Kidney (tissue), 22 donors: Measurements from ENCODE around the gene ARSJ. TPM values are rescaled to one million over a fixed set of nuclear protein-coding genes. Genes with fewer than 3 reads are reported as not detected.

Experiments used
- DNase-seq, 5 donors: peaks; one replicate each; pipeline ENCODE4 v3.0.0-alpha.2; 2013 to 2020
- FAIRE-seq: peaks from 2 replicates; lab custom pipeline; 2012; peaks lifted over from hg19 to GRCh38; lab: Jason Lieb, UNC
- H3K27ac ChIP-seq, 2 donors: one replicate each; pipeline ENCODE4 v1.7.0; 2013; ENCODE audit warnings: low read depth in 2 of 2, low read length in 2 of 2, inconsistent platforms in 1 of 2
- H3K27me3 ChIP-seq: one replicate; pipeline ENCODE4 v1.7.1; 2013; ENCODE audit warnings: low read length, inconsistent platforms; ENCODE audit not compliant: control insufficient read depth, insufficient read depth
- H3K36me3 ChIP-seq, 3 donors: one replicate each; pipeline versions ENCODE4 v1.7.0 to v1.7.1; 2013; ENCODE audit warnings: low read length in 3 of 3, control low read depth in 1 of 3, inconsistent platforms in 1 of 3; ENCODE audit not compliant: insufficient read depth in 3 of 3, control insufficient read depth in 2 of 3
- H3K4me1 ChIP-seq, 3 donors: one replicate each; pipeline versions ENCODE4 v1.7.0 to v1.7.1; 2013; ENCODE audit warnings: low read length in 3 of 3, inconsistent platforms in 1 of 3, low read depth in 1 of 3; ENCODE audit not compliant: control insufficient read depth in 2 of 3, insufficient read depth in 2 of 3
- H3K4me3 ChIP-seq, 3 donors: one replicate each; pipeline versions ENCODE4 v1.7.0 to v1.8.1; 2013; ENCODE audit warnings: low read length in 3 of 3, control low read depth in 1 of 3, inconsistent platforms in 1 of 3
- H3K9ac ChIP-seq, 3 donors: one replicate each; pipeline versions ENCODE4 v1.7.0 to v1.7.1; 2013; ENCODE audit warnings: low read length in 3 of 3, control low read depth in 1 of 3, inconsistent platforms in 1 of 3
- H3K9me3 ChIP-seq, 3 donors: one replicate each; pipeline versions ENCODE4 v1.7.0 to v1.7.1; 2013; ENCODE audit warnings: low read length in 3 of 3, control low read depth in 1 of 3, inconsistent platforms in 1 of 3; ENCODE audit not compliant: control insufficient read depth in 2 of 3, insufficient read depth in 1 of 3
- CTCF ChIP-seq: IDR thresholded peaks from 3 replicates; pipeline ENCODE4 v1.5.1; 2012; ENCODE audit warnings: mild to moderate bottlenecking, moderate library complexity, borderline replicate concordance; ENCODE audit not compliant: insufficient read depth; ENCODE audit errors: extremely low read depth
- intact Hi-C: fragments of 100-400 bp; cut with DNase I; formaldehyde crosslinking; loops from one replicate; pipeline ENCODE4 v1.11.1; 2022
- long read RNA-seq, 10 donors: library from polyadenylated mRNA in 1 of 10; unstranded in 1 of 10; transcript quantifications; one replicate each; pipeline ENCODE4 v2.0.0 and lab custom pipeline, GENCODE V29; 2021 to 2026
- polyA plus RNA-seq: library from polyadenylated mRNA; stranded (reverse); fragments of 350-450 nt; fragmentation: Illumina TruSeq; extraction: RNeasy Lipid Tissue Mini Kit (QIAGEN cat#74804); gene quantifications from one replicate; pipeline ENCODE4 v1.2.3, GENCODE V29; 2014; ENCODE audit warnings: low read depth, low replicate concordance; ENCODE audit not compliant: insufficient read depth
- total RNA-seq: library from RNA; stranded (reverse); fragmentation: NEBNext Ultra II Directional; extraction: Animal tissue kit (Norgen Biotek cat#: 25700); gene quantifications from one replicate; pipeline ENCODE4 v1.2.1, GENCODE V29; 2021
- donor health status: control.
- donor health status: control.
- donor health status: control.
- donor health status: control.
- donor health status: control.
- donor health status: DM: yes; HTN: yes; CAD: no.
- donor health status: Normal renal cell carcinoma (clear cell type).

The ARSJ gene
- 16.7 TPM for total RNA-seq
- polyA plus RNA-seq: 3.6 TPM
- long read RNA-seq, donor 1, full-length matches to known transcripts: 2 of 2 reads
- long read RNA-seq, donor 1, partial matches to known transcripts: 0 of 2 reads
- long read RNA-seq, donor 1, other reads (novel, unspliced or antisense): 0 of 2 reads
- long read RNA-seq, donor 2: 0 reads
- long read RNA-seq, donor 3, full-length matches to known transcripts: 3 of 3 reads
- long read RNA-seq, donor 3, partial matches to known transcripts: 0 of 3 reads
- long read RNA-seq, donor 3, other reads (novel, unspliced or antisense): 0 of 3 reads
- long read RNA-seq, donor 4, full-length matches to known transcripts: 4 of 4 reads
- long read RNA-seq, donor 4, partial matches to known transcripts: 0 of 4 reads
- long read RNA-seq, donor 4, other reads (novel, unspliced or antisense): 0 of 4 reads
- long read RNA-seq, donor 5: 0 reads
- long read RNA-seq, donor 6: 0 reads
- long read RNA-seq, donor 7, full-length matches to known transcripts: 8 of 21 reads
- long read RNA-seq, donor 7, partial matches to known transcripts: 5 of 21 reads
- long read RNA-seq, donor 7, other reads (novel, unspliced or antisense): 8 of 21 reads
- long read RNA-seq, donor 8, full-length matches to known transcripts: 2 of 2 reads
- long read RNA-seq, donor 8, partial matches to known transcripts: 0 of 2 reads
- long read RNA-seq, donor 8, other reads (novel, unspliced or antisense): 0 of 2 reads
- long read RNA-seq, donor 9, full-length matches to known transcripts: 2 of 2 reads
- long read RNA-seq, donor 9, partial matches to known transcripts: 0 of 2 reads
- long read RNA-seq, donor 9, other reads (novel, unspliced or antisense): 0 of 2 reads
- long read RNA-seq, donor 10, full-length matches to known transcripts: 1 of 1 reads
- long read RNA-seq, donor 10, partial matches to known transcripts: 0 of 1 reads
- long read RNA-seq, donor 10, other reads (novel, unspliced or antisense): 0 of 1 reads

GRCh38 chr4:113979148-113979904 is at the start of gene ARSJ:
Gene ARSJ, minus strand, starts transcription at chr4:113979647. Its CDS starts 813 bp downstream, at chr4:113978834.
- Histone ChIP-seq H3K27ac (peak within 1 kb of the TSS; percentile 72 to 86), H3K4me3 (peak within 1 kb of the TSS; percentile 74 to 84 (median 81)), H3K36me3 (no peaks in the 10 kb centered on the region), H3K9ac (peak within 1 kb of the TSS; percentile 37 to 87 (median 63)), H3K4me1 (no peaks in the 10 kb centered on the region), H3K27me3 (no peaks in the 10 kb centered on the region), H3K9me3 (no peaks in the 10 kb centered on the region)
- intact Hi-C loops: no loop called here
- FAIRE-seq: no peak
- TF ChIP-seq CTCF: no peak
- peak; percentile 72 to 87 (median 83) for DNase-seq

GRCh38 chr4:114028071-114028470 is 48.6 kb upstream of the ARSJ start:
- TF ChIP-seq CTCF: no peak
- no peak overlapping the region for H3K27ac ChIP-seq
- no peaks in the 10 kb centered on the region for H3K36me3 ChIP-seq
- no peak overlapping the region for H3K9ac ChIP-seq
- H3K27me3 ChIP-seq: no peaks in the 10 kb centered on the region
- intact Hi-C loops: no loop called here
- DNase-seq (no peak), FAIRE-seq (no peak)
- no peaks in the 10 kb centered on the region for H3K9me3 ChIP-seq
- H3K4me3 ChIP-seq: no peak overlapping the region
- H3K4me1 ChIP-seq: no peaks in the 10 kb centered on the region

- intact Hi-C loops: no loop called here
- Histone ChIP-seq H3K36me3 (no peaks in the 10 kb centered on the region), H3K4me1 (no peaks in the 10 kb centered on the region), H3K27me3 (no peaks in the 10 kb centered on the region), H3K27ac (no peak overlapping the region), H3K4me3 (no peak overlapping the region), H3K9me3 (no peaks in the 10 kb centered on the region), H3K9ac (no peak overlapping the region)
- FAIRE-seq: no peak
- TF ChIP-seq CTCF: no peak
- DNase-seq: no peak
These were observed 48.1 kb upstream of the ARSJ start for GRCh38 chr4:114027596-114027995.
